A549 (cell line): ENCODE results near the gene SOX8. TPM values are rescaled to one million over a fixed set of nuclear protein-coding genes. Genes with fewer than 3 reads are reported as not detected.
A peak's percentile ranks its signal among the peaks of the same experiment; 100 is the strongest.

Source experiments
- ATAC-seq, 2 experiments: fragments of 200-7000 bp in 1 of 2; fragments of >200 bp in 1 of 2; cut with Nextera tagmentation in 1 of 2; cut with Tn5 transposase in 1 of 2; 3 replicates each; pipeline versions ENCODE4 v1.8.0 to v1.9.1; 2018 to 2020; ENCODE audit warnings: mild to moderate bottlenecking in 1 of 2, moderate library complexity in 1 of 2
- CTCF ChIA-PET: fragments of 300-600 bp; sonication (Branson Sonifier 250); formaldehyde crosslinking; extraction: SDS; loops from one replicate; lab custom pipeline; 2021; ENCODE audit warnings: antibody characterized with exemption, inconsistent platforms; lab: Yijun Ruan, JAX
- POLR2A ChIA-PET: fragments of 350-600 bp; formaldehyde crosslinking; extraction: SDS; loops from one replicate; lab custom pipeline; 2021; ENCODE audit warnings: antibody characterized with exemption, inconsistent platforms; lab: Yijun Ruan, JAX
- DNase-seq, 2 experiments: peaks; one replicate each; pipeline versions ENCODE4 v3.0.0 to v3.0.0-alpha.2; 2011 to 2016; ENCODE audit warnings: low read depth in 1 of 2, low spot score in 1 of 2
- FAIRE-seq: peaks from 2 replicates; lab custom pipeline; 2011; peaks lifted over from hg19 to GRCh38; lab: Jason Lieb, UNC
- H3K27ac ChIP-seq, 2 experiments: fragments of >200 bp; sonication (Bioruptor Twin); formaldehyde crosslinking; 3 replicates each; pipeline ENCODE4 v1.5.1; 2016 to 2017
- H3K4me1 ChIP-seq: fragments of >200 bp; sonication (Bioruptor Twin); formaldehyde crosslinking; 3 replicates; pipeline ENCODE4 v1.6.1; 2016
- H3K4me2 ChIP-seq: fragments of >200 bp; sonication (Bioruptor Twin); formaldehyde crosslinking; 3 replicates; pipeline ENCODE4 v1.6.1; 2016
- H3K4me3 ChIP-seq: fragments of >200 bp; sonication (Bioruptor Twin); formaldehyde crosslinking; 3 replicates; pipeline ENCODE4 v1.5.1; 2016
- H3K9me3 ChIP-seq: fragments of >200 bp; sonication (Bioruptor Twin); formaldehyde crosslinking; 3 replicates; pipeline ENCODE4 v1.6.1; 2016
- EHF ChIP-seq: fragments of 250-450 bp; sonication (Bioruptor Pico); IDR thresholded peaks from 2 replicates; pipeline ENCODE4 v1.5.0; 2020; ENCODE audit warnings: mild to moderate bottlenecking
- FOSL2 ChIP-seq, 2 experiments: fragments of 450-650 bp in 1 of 2; fragments of >200 bp in 1 of 2; sonication (Bioruptor Twin) in 1 of 2; formaldehyde crosslinking; IDR thresholded peaks; 2 replicates each; pipeline versions ENCODE4 v1.5.0 to v1.6.1; 2016 to 2020; ENCODE audit warnings: mild to moderate bottlenecking in 1 of 2, moderate library complexity in 1 of 2
- GATA3 ChIP-seq: IDR thresholded peaks from 2 replicates; pipeline ENCODE4 v1.6.1; 2012; ENCODE audit warnings: borderline replicate concordance
- HDAC2 ChIP-seq: fragments of 200-600 bp; sonication (generic); IDR thresholded peaks from 2 replicates; pipeline ENCODE4 v1.6.1; 2016
- HES2 ChIP-seq: fragments of >200 bp; sonication (Bioruptor Twin); formaldehyde crosslinking; IDR thresholded peaks from 2 replicates; pipeline ENCODE4 v1.6.1; 2016
- HMGXB4 ChIP-seq: fragments of 250-450 bp; sonication (Bioruptor Pico); IDR thresholded peaks from 2 replicates; pipeline ENCODE4 v1.5.0; 2021; ENCODE audit warnings: mild to moderate bottlenecking, moderate library complexity, borderline replicate concordance
- HOXB13 ChIP-seq: fragments of 250-450 bp; sonication (Bioruptor Pico); IDR thresholded peaks from 2 replicates; pipeline ENCODE4 v1.5.0; 2020; ENCODE audit warnings: low read depth, mild to moderate bottlenecking, moderate library complexity
- JUN ChIP-seq, 2 experiments: fragments of >200 bp; sonication (Bioruptor Twin); formaldehyde crosslinking; IDR thresholded peaks; 2 replicates in 1 of 2; 3 replicates in 1 of 2; pipeline ENCODE4 v1.6.1; 2016 to 2017
- JUNB ChIP-seq: fragments of >200 bp; sonication (Bioruptor Twin); formaldehyde crosslinking; IDR thresholded peaks from 2 replicates; pipeline ENCODE4 v1.6.1; 2016
- KDM5A ChIP-seq: fragments of 200-600 bp; sonication (generic); IDR thresholded peaks from 2 replicates; pipeline ENCODE4 v1.6.1; 2016; ENCODE audit warnings: antibody characterized with exemption, mild to moderate bottlenecking
- MYC ChIP-seq: IDR thresholded peaks from 2 replicates; pipeline ENCODE4 v1.6.1; 2012; ENCODE audit warnings: mild to moderate bottlenecking, inconsistent platforms, low read length, improper control_type of control experiment, borderline replicate concordance
- NPAS2 ChIP-seq: fragments of 250-450 bp; sonication (Bioruptor Pico); IDR thresholded peaks from 2 replicates; pipeline ENCODE4 v1.8.0; 2022; ENCODE audit warnings: mild to moderate bottlenecking, moderate library complexity, borderline replicate concordance
- NR3C1 ChIP-seq: fragments of >200 bp; sonication (Bioruptor Twin); formaldehyde crosslinking; IDR thresholded peaks from 3 replicates; pipeline ENCODE4 v1.6.1; 2017
- PHF8 ChIP-seq: fragments of 200-600 bp; sonication (generic); IDR thresholded peaks from 2 replicates; pipeline ENCODE4 v1.6.1; 2016; ENCODE audit warnings: low read depth, mild to moderate bottlenecking, antibody characterized with exemption, moderate library complexity, borderline replicate concordance
- RNF2 ChIP-seq: fragments of 200-600 bp; sonication (generic); IDR thresholded peaks from 2 replicates; pipeline ENCODE4 v1.6.1; 2016; ENCODE audit warnings: low read depth, mild to moderate bottlenecking, antibody characterized with exemption, moderate library complexity, borderline replicate concordance
- SMC3 ChIP-seq: fragments of >200 bp; sonication (Bioruptor Twin); formaldehyde crosslinking; IDR thresholded peaks from 3 replicates; pipeline ENCODE4 v1.6.1; 2018; ENCODE audit warnings: inconsistent platforms
- USF2 ChIP-seq: fragments of 450-650 bp; IDR thresholded peaks from 2 replicates; pipeline ENCODE4 v1.6.1; 2014; ENCODE audit warnings: antibody characterized with exemption
- ZFP36 ChIP-seq: fragments of 450-650 bp; IDR thresholded peaks from 2 replicates; pipeline ENCODE4 v1.6.1; 2014; ENCODE audit warnings: borderline replicate concordance; ENCODE audit not compliant: partially characterized antibody
- WGBS: methylation state at CpG from one replicate; pipeline ENCODE4 v1.1.6; 2017; ENCODE audit errors: missing lambda C conversion rate; 5-methylcytosine and 5-hydroxymethylcytosine counted together
- polyA plus RNA-seq, 4 experiments: library from polyadenylated mRNA; depleted of rRNA in 3 of 4; stranded (reverse); fragments of >200 nt; fragmentation: RNase III in 1 of 4; extraction: RNeasy Plus Mini Kit Qiagen cat#74134 plus additional on column Dnase treatment in 1 of 4; gene quantifications; 2 replicates in 3 of 4; 3 replicates in 1 of 4; pipeline ENCODE4 v1.2.3, GENCODE V29; 2011 to 2017

The SOX8 gene
- polyA plus RNA-seq, 2 of the 4 experiments (the other 2 are of a cell fraction) = 0.06 to 0.22 TPM

GRCh38 chr16:1007284-1007850 lies 25.8 kb downstream of the SOX8 start:
- ATAC-seq (peak in 1 of 2 experiments; percentile 22; a peak in 2 of 6 replicates), DNase-seq (peak in 1 of 2 experiments; percentile 58), FAIRE-seq (no peak)
- TF ChIP-seq FOSL2 (IDR thresholded peaks at IDR 0.05) (no peak), FOSL2 (CRISPR knock-in tag; IDR thresholded peaks at IDR 0.05) (peak; percentile 14; the same call in 1 of the 2 replicates), ZFP36 (no peak)
- Histone ChIP-seq H3K9me3 (no peaks in the 10 kb centered on the region), H3K4me3 (no peak overlapping the region), H3K4me1 (peaks cover 38% of the 10 kb centered on the region), H3K27ac (peak overlapping the region in 1 of 2 experiments; percentile 53; a peak in 3 of 6 replicates), H3K4me2 (peak overlapping the region; percentile 21; the same call in 2 of the 3 replicates)
- WGBS = 39% methylated on average over 9 of the region's 16 CpGs
- POLR2A ChIA-PET = no interaction called here
- CTCF ChIA-PET = interaction anchor here (0.6 to 4.3 kb wide), 5 partner anchors 11 to 49 kb away, joined by 3 to 32 read pairs (median 4); no protein-coding TSS in a partner anchor

- Histone ChIP-seq H3K4me2 (no peak overlapping the region), H3K4me3 (no peak overlapping the region), H3K27ac (no peak overlapping the region; a peak in 1 of 6 replicates), H3K9me3 (no peaks in the 10 kb centered on the region), H3K4me1 (peaks cover 31% of the 10 kb centered on the region)
- WGBS = 87% methylated on average over 13 of the region's 14 CpGs
- no peak for DNase-seq
- ChIA-PET POLR2A (no interaction called here), CTCF (interaction anchor here (0.9 to 4.3 kb wide), 3 partner anchors 11 to 49 kb away, joined by 4 to 32 read pairs (median 7); no protein-coding TSS in a partner anchor)
- ATAC-seq = no peak
- no peak for FAIRE-seq
- no peak for TF ChIP-seq PHF8
These were observed 26.5 kb downstream of the SOX8 start for GRCh38 chr16:1008085-1008484.

- no peaks in the 10 kb centered on the region for H3K9me3 ChIP-seq
- no peak overlapping the region for H3K4me3 ChIP-seq
- peaks cover 16% of the 10 kb centered on the region for H3K4me1 ChIP-seq
- CTCF ChIA-PET = interaction anchor here (4.3 kb wide), 1 partner anchor 47 kb away, joined by 32 read pairs; no protein-coding TSS in a partner anchor
- POLR2A ChIA-PET = no interaction called here
- FAIRE-seq (no peak), ATAC-seq (no peak), DNase-seq (no peak)
- no peak overlapping the region for H3K4me2 ChIP-seq
- WGBS = 57% methylated on average over 23 of the region's 30 CpGs
- TF ChIP-seq HMGXB4 (CRISPR knock-in tag) = no peak
- TF ChIP-seq NPAS2 (CRISPR knock-in tag) = no peak
- TF ChIP-seq JUNB = no peak
- no peak for TF ChIP-seq KDM5A
- no peak for TF ChIP-seq USF2
- no peak for TF ChIP-seq HES2
- TF ChIP-seq SMC3 = no peak
- no peak for TF ChIP-seq JUN (IDR thresholded peaks at IDR 0.05)
- TF ChIP-seq HOXB13 (CRISPR knock-in tag) = no peak
- TF ChIP-seq RNF2 = no peak
- TF ChIP-seq GATA3 = no peak
- TF ChIP-seq HDAC2 = no peak
- no peak for TF ChIP-seq MYC
- TF ChIP-seq PHF8 = no peak
- TF ChIP-seq EHF (CRISPR knock-in tag) = no peak
- no peak for TF ChIP-seq NR3C1
- no peak overlapping the region for H3K27ac ChIP-seq
These were observed 28.0 kb downstream of the SOX8 start for GRCh38 chr16:1009358-1010150.
